ENCODE data around the gene FAM81B.

The FAM81B gene

GRCh38 chr5:95487880-95488279 is 96.7 kb downstream of the FAM81B start:
- no peak for DNase-seq
